Panc1 (cell line): ENCODE results near the gene APOC3. TPM values are rescaled to one million over a fixed set of nuclear protein-coding genes. Genes with fewer than 3 reads are reported as not detected.

Source experiments
- ATAC-seq: fragments of 200-7000 bp; cut with Tn5 transposase; 2 replicates; pipeline ENCODE4 v1.9.1; 2020; ENCODE audit warnings: mild to moderate bottlenecking, moderate library complexity
- BruUV-seq: library from RNA; stranded (reverse); fragments of 400-500 nt; replicated peaks from 2 replicates; lab custom pipeline; 2021; lab: Mats Ljungman, UMichigan
- CTCF ChIA-PET: fragments of 300-600 bp; sonication (Branson Sonifier 250); formaldehyde crosslinking; loops from one replicate; lab custom pipeline; 2022; ENCODE audit warnings: antibody characterized with exemption; lab: Charles Lee
- POLR2A ChIA-PET: fragments of 300-600 bp; sonication (Branson Sonifier 250); formaldehyde crosslinking; loops from one replicate; lab custom pipeline; 2022; ENCODE audit warnings: antibody characterized with exemption; lab: Charles Lee
- DNase-seq: peaks from one replicate; pipeline ENCODE4 v3.0.0-alpha.2; 2010; ENCODE audit warnings: low read depth, low spot score
- H3K27ac ChIP-seq: 2 replicates; pipeline ENCODE4 v1.5.1; 2011; ENCODE audit warnings: mild to moderate bottlenecking, low read length, inconsistent platforms
- H3K27me3 ChIP-seq: fragments of 200-500 bp; sonication (Bioruptor generic); 2 replicates; pipeline ENCODE4 v1.6.0; 2014; ENCODE audit warnings: low read length, inconsistent platforms; ENCODE audit not compliant: control insufficient read depth, insufficient read depth
- H3K36me3 ChIP-seq: fragments of 200-500 bp; sonication (Bioruptor generic); 2 replicates; pipeline ENCODE4 v1.5.1; 2014; ENCODE audit warnings: inconsistent platforms, mild to moderate bottlenecking, low read length, moderate library complexity; ENCODE audit not compliant: control insufficient read depth, insufficient read depth
- H3K4me1 ChIP-seq: 2 replicates; pipeline ENCODE4 v1.5.1; 2011; ENCODE audit warnings: inconsistent platforms, mild to moderate bottlenecking, low read length, moderate library complexity; ENCODE audit not compliant: control insufficient read depth, insufficient read depth
- H3K4me3 ChIP-seq, 2 experiments: 2 replicates each; pipeline ENCODE4 v1.5.1; 2011 to 2012; ENCODE audit warnings: low read depth in 2 of 2, low read length in 2 of 2, mild to moderate bottlenecking in 2 of 2, inconsistent platforms in 1 of 2, moderate library complexity in 1 of 2
- H3K9me3 ChIP-seq: fragments of 200-500 bp; sonication (Bioruptor generic); 2 replicates; pipeline ENCODE4 v1.5.1; 2014; ENCODE audit warnings: low read depth, mild to moderate bottlenecking, inconsistent platforms, low read length, moderate library complexity; ENCODE audit not compliant: control insufficient read depth, insufficient read depth
- POLR2AphosphoS5 ChIP-seq: IDR thresholded peaks from 2 replicates; pipeline ENCODE4 v1.6.1; 2012; ENCODE audit warnings: mild to moderate bottlenecking, low read depth, low read length, moderate library complexity
- SIN3A ChIP-seq: IDR thresholded peaks from 2 replicates; pipeline ENCODE4 v1.6.1; 2012; ENCODE audit warnings: low read depth, mild to moderate bottlenecking, low read length, moderate library complexity, borderline replicate concordance; ENCODE audit not compliant: insufficient read depth
- TCF7L2 ChIP-seq: IDR thresholded peaks from 2 replicates; pipeline ENCODE4 v1.6.1; 2011; ENCODE audit warnings: mild to moderate bottlenecking, low read depth, low read length, inconsistent platforms
- in situ Hi-C: cut with HindIII; loops from 2 replicates; pipeline ENCODE4 v1.10.0; 2016; ENCODE audit warnings: low sequenced_read_pairs, low pct_unique_long_range_greater_than_20kb
- intact Hi-C: fragments of 100-400 bp; cut with micrococcal nuclease; formaldehyde crosslinking; loops from one replicate; pipeline ENCODE4 v1.10.0; 2022; ENCODE audit not compliant: unreplicated experiment
- total RNA-seq: library from RNA; stranded (reverse); gene quantifications from one replicate; pipeline ENCODE4 v1.2.1, GENCODE V29; 2021; ENCODE audit not compliant: unreplicated experiment
- TF ChIP-seq, protein P1 (sequence below): fragments of 450-650 bp; IDR thresholded peaks from 2 replicates; pipeline ENCODE4 v1.5.1; 2017; ENCODE audit warnings: mild to moderate bottlenecking
- TF ChIP-seq, protein P2 (sequence below), 2 experiments: IDR thresholded peaks; 2 replicates each; pipeline ENCODE4 v1.6.1; 2011 to 2012; ENCODE audit warnings: low read depth in 2 of 2, control low read depth in 1 of 2, low read length in 1 of 2, mild to moderate bottlenecking in 1 of 2, moderate library complexity in 1 of 2; ENCODE audit not compliant: insufficient read depth in 1 of 2

Gene APOC3
- total RNA-seq, 1 experiment from 2014 or later, result 1.2 TPM

DNA sequence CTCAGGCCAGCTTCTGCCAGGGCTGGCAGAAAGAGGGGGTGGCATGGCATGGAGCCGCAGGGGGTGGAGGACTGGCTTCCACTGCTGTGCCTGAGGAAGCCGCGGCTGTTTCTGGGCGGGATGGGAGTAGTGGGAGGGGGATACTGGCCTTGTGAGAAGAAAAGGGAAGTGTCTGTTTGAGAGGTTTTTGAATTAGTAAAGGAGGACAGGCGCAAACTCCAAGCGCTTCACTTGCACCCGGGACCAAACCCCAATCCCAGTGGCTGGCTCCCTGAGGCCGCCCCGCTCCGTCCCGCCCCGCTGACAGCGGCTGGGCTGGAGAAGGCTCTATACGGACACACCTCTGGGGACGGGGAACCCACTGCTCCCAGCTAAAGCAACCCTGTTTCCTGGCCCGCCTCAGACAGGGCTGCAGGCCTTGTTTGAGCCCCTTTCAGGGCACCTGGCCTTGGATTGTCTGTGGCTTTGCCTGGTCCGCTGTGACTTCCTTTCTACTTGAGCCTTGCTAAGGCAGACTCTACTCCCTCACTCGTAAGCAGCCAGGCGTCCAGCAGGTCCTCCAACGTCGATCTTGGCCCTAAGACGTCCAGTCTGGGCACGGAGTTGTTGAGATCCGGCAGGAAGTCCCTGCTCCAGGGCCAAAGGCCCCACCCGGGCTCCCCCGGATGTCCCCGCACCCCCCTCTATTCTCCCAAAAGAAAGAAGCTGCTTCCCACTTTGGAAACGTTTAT is 5.5 kb downstream of the APOC3 start:
- BruUV-seq, result no TSS peak
- H3K4me3 ChIP-seq, result peak overlapping the region; percentile 31 to 58

GRCh38 chr11:116835791-116836631 is 6.3 kb downstream of the APOC3 start:
- ChIA-PET POLR2A (interaction anchor here (0.6 to 1.0 kb wide), 4 partner anchors 13 to 334 kb away, joined by 3 to 7 read pairs (median 3); partner anchors contain the start of gene APOA4), CTCF (interaction anchor here (0.6 to 3.0 kb wide), 9 partner anchors 11 to 241 kb away, joined by 3 to 76 read pairs (median 4); partner anchors contain the start of genes APOA4 and APOA5)
- Histone ChIP-seq H3K27ac (peak overlapping the region; percentile 13; the same call in 1 of the 2 replicates), H3K27me3 (no peaks in the 10 kb centered on the region), H3K9me3 (no peaks in the 10 kb centered on the region), H3K4me3 (peak overlapping the region; percentile 31 to 58), H3K4me1 (peaks cover 4% of the 10 kb centered on the region; the same call in 1 of the 2 replicates), H3K36me3 (no peaks in the 10 kb centered on the region)
- intact Hi-C loops (loop anchor here (5.0 kb wide), 1 partner anchor 44 kb away; the partner anchor contains the start of gene APOA5), in situ Hi-C loops (no loop called here)
- no TSS peak for BruUV-seq
- TF ChIP-seq, protein P1, sequence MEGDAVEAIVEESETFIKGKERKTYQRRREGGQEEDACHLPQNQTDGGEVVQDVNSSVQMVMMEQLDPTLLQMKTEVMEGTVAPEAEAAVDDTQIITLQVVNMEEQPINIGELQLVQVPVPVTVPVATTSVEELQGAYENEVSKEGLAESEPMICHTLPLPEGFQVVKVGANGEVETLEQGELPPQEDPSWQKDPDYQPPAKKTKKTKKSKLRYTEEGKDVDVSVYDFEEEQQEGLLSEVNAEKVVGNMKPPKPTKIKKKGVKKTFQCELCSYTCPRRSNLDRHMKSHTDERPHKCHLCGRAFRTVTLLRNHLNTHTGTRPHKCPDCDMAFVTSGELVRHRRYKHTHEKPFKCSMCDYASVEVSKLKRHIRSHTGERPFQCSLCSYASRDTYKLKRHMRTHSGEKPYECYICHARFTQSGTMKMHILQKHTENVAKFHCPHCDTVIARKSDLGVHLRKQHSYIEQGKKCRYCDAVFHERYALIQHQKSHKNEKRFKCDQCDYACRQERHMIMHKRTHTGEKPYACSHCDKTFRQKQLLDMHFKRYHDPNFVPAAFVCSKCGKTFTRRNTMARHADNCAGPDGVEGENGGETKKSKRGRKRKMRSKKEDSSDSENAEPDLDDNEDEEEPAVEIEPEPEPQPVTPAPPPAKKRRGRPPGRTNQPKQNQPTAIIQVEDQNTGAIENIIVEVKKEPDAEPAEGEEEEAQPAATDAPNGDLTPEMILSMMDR, result peak; percentile 95
- no peak for TF ChIP-seq POLR2AphosphoS5
- ATAC-seq, result peak; percentile 92
- peak; percentile 53 for DNase-seq

More for the DNA sequence above, 5.5 kb downstream of the APOC3 start:
- POLR2A ChIA-PET, result interaction anchor here (0.6 to 1.0 kb wide), 4 partner anchors 12 to 335 kb away, joined by 3 to 7 read pairs (median 3); partner anchors contain the start of gene APOA4
- Histone ChIP-seq H3K9me3 (no peaks in the 10 kb centered on the region), H3K36me3 (no peaks in the 10 kb centered on the region), H3K27ac (peak overlapping the region; percentile 13; the same call in 1 of the 2 replicates), H3K4me1 (peaks cover 4% of the 10 kb centered on the region; the same call in 1 of the 2 replicates), H3K27me3 (no peaks in the 10 kb centered on the region)
- in situ Hi-C loops, result no loop called here
- TF ChIP-seq TCF7L2 (no peak), POLR2AphosphoS5 (no peak), SIN3A (no peak)
- TF ChIP-seq, protein P1, result no peak
- TF ChIP-seq, protein P2, sequence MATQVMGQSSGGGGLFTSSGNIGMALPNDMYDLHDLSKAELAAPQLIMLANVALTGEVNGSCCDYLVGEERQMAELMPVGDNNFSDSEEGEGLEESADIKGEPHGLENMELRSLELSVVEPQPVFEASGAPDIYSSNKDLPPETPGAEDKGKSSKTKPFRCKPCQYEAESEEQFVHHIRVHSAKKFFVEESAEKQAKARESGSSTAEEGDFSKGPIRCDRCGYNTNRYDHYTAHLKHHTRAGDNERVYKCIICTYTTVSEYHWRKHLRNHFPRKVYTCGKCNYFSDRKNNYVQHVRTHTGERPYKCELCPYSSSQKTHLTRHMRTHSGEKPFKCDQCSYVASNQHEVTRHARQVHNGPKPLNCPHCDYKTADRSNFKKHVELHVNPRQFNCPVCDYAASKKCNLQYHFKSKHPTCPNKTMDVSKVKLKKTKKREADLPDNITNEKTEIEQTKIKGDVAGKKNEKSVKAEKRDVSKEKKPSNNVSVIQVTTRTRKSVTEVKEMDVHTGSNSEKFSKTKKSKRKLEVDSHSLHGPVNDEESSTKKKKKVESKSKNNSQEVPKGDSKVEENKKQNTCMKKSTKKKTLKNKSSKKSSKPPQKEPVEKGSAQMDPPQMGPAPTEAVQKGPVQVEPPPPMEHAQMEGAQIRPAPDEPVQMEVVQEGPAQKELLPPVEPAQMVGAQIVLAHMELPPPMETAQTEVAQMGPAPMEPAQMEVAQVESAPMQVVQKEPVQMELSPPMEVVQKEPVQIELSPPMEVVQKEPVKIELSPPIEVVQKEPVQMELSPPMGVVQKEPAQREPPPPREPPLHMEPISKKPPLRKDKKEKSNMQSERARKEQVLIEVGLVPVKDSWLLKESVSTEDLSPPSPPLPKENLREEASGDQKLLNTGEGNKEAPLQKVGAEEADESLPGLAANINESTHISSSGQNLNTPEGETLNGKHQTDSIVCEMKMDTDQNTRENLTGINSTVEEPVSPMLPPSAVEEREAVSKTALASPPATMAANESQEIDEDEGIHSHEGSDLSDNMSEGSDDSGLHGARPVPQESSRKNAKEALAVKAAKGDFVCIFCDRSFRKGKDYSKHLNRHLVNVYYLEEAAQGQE (IDR thresholded peaks at IDR 0.05; ENCODE audit: insufficient read depth in 1 of 2, low read depth in 2 of 2, low read length in 1 of 2), result no peak
- ATAC-seq, result peak; percentile 1; the same call in 1 of the 2 replicates
- intact Hi-C loops, result loop anchor here (5.0 kb wide), 1 partner anchor 43 kb away; the partner anchor contains the start of gene APOA5
- DNase-seq, result no peak
- CTCF ChIA-PET, result interaction anchor here (0.5 to 3.0 kb wide), 11 partner anchors 12 to 242 kb away, joined by 3 to 76 read pairs (median 4); partner anchors contain the start of genes APOA4 and APOA5
